Parathyroid adenoma (tissue), 2 donors: ENCODE results near the gene KCNK18.
"Not testable (repeated sequence)": the region's sequence is repeated elsewhere in the genome, so short reads cannot be mapped to it uniquely, and the experiment has no call there.

ENCODE experiments used
- H2AFZ ChIP-seq: fragments of 300-600 bp; sonication (generic); one replicate; pipeline ENCODE4 v1.7.0; 2017; ENCODE audit warnings: antibody characterized with exemption, mild to moderate bottlenecking
- H3K27ac ChIP-seq: fragments of 300-600 bp; sonication (generic); one replicate; pipeline ENCODE4 v1.7.0; 2017
- H3K27me3 ChIP-seq: fragments of 300-600 bp; sonication (generic); one replicate; pipeline ENCODE4 v1.7.0; 2017; ENCODE audit warnings: low read length; ENCODE audit not compliant: control insufficient read depth, insufficient read depth
- H3K36me3 ChIP-seq: fragments of 300-600 bp; sonication (generic); one replicate; pipeline ENCODE4 v1.7.0; 2017; ENCODE audit warnings: low read length; ENCODE audit not compliant: control insufficient read depth, insufficient read depth
- H3K4me1 ChIP-seq: fragments of 300-600 bp; sonication (generic); one replicate; pipeline ENCODE4 v1.7.0; 2017; ENCODE audit warnings: control low read depth
- H3K4me2 ChIP-seq: fragments of 300-600 bp; sonication (generic); one replicate; pipeline ENCODE4 v1.7.0; 2017; ENCODE audit warnings: low read length
- H3K4me3 ChIP-seq: fragments of 300-600 bp; sonication (generic); one replicate; pipeline ENCODE4 v1.7.0; 2017; ENCODE audit warnings: low read depth, low read length
- H3K79me2 ChIP-seq: fragments of 300-600 bp; sonication (generic); one replicate; pipeline ENCODE4 v1.7.0; 2017; ENCODE audit warnings: control low read depth
- H3K9ac ChIP-seq: fragments of 300-600 bp; sonication (generic); one replicate; pipeline ENCODE4 v1.7.0; 2017; ENCODE audit warnings: mild to moderate bottlenecking
- H3K9me3 ChIP-seq: fragments of 300-600 bp; sonication (generic); one replicate; pipeline ENCODE4 v1.7.0; 2017; ENCODE audit warnings: low read length; ENCODE audit not compliant: control insufficient read depth
- TF ChIP-seq, protein P1 (sequence below): fragments of 300-600 bp; sonication (generic); IDR thresholded peaks from one replicate; pipeline ENCODE4 v1.7.0; 2017; ENCODE audit warnings: antibody characterized with exemption, mild to moderate bottlenecking
- donor health status: primary hyperparathyroidism.

KCNK18 gene

GRCh38 chr10:117228210-117228609 lies 30.9 kb downstream of the KCNK18 start:
- Histone ChIP-seq H2AFZ (no peak overlapping the region), H3K4me1 (no peaks in the 10 kb centered on the region), H3K27me3 (no peaks in the 10 kb centered on the region), H3K9me3 (no peaks in the 10 kb centered on the region), H3K79me2 (no peaks in the 10 kb centered on the region), H3K9ac (no peak overlapping the region), H3K4me2 (no peak overlapping the region), H3K36me3 (no peaks in the 10 kb centered on the region), H3K4me3 (no peak overlapping the region), H3K27ac (no peak overlapping the region)
- TF ChIP-seq, protein P1, sequence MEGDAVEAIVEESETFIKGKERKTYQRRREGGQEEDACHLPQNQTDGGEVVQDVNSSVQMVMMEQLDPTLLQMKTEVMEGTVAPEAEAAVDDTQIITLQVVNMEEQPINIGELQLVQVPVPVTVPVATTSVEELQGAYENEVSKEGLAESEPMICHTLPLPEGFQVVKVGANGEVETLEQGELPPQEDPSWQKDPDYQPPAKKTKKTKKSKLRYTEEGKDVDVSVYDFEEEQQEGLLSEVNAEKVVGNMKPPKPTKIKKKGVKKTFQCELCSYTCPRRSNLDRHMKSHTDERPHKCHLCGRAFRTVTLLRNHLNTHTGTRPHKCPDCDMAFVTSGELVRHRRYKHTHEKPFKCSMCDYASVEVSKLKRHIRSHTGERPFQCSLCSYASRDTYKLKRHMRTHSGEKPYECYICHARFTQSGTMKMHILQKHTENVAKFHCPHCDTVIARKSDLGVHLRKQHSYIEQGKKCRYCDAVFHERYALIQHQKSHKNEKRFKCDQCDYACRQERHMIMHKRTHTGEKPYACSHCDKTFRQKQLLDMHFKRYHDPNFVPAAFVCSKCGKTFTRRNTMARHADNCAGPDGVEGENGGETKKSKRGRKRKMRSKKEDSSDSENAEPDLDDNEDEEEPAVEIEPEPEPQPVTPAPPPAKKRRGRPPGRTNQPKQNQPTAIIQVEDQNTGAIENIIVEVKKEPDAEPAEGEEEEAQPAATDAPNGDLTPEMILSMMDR, result no peak

- not testable (repeated sequence) for H3K4me2 ChIP-seq, H3K9ac ChIP-seq, H3K27me3 ChIP-seq, H3K4me3 ChIP-seq, H3K4me1 ChIP-seq, H3K79me2 ChIP-seq, H3K9me3 ChIP-seq, H3K36me3 ChIP-seq, H3K27ac ChIP-seq, H2AFZ ChIP-seq
Observed at GRCh38 chr10:117230107-117230506, 32.8 kb downstream of the KCNK18 start.

- H3K27ac ChIP-seq, result no peak overlapping the region
- H3K79me2 ChIP-seq, result no peaks in the 10 kb centered on the region
- TF ChIP-seq, protein P1, result no peak
- H3K9ac ChIP-seq, result no peak overlapping the region
- H3K36me3 ChIP-seq, result no peaks in the 10 kb centered on the region
- H3K27me3 ChIP-seq, result no peaks in the 10 kb centered on the region
- H3K4me1 ChIP-seq, result no peaks in the 10 kb centered on the region
- no peaks in the 10 kb centered on the region for H3K9me3 ChIP-seq
- H3K4me2 ChIP-seq, result no peak overlapping the region
- H3K4me3 ChIP-seq, result no peak overlapping the region
- H2AFZ ChIP-seq, result no peak overlapping the region
Observed at GRCh38 chr10:117237401-117237991, 40.2 kb downstream of the KCNK18 start.

- Histone ChIP-seq H3K27me3 (no peaks in the 10 kb centered on the region), H3K9ac (no peak overlapping the region), H3K27ac (no peak overlapping the region)
Observed at GRCh38 chr10:117239051-117239450, 41.8 kb downstream of the KCNK18 start.

DNA sequence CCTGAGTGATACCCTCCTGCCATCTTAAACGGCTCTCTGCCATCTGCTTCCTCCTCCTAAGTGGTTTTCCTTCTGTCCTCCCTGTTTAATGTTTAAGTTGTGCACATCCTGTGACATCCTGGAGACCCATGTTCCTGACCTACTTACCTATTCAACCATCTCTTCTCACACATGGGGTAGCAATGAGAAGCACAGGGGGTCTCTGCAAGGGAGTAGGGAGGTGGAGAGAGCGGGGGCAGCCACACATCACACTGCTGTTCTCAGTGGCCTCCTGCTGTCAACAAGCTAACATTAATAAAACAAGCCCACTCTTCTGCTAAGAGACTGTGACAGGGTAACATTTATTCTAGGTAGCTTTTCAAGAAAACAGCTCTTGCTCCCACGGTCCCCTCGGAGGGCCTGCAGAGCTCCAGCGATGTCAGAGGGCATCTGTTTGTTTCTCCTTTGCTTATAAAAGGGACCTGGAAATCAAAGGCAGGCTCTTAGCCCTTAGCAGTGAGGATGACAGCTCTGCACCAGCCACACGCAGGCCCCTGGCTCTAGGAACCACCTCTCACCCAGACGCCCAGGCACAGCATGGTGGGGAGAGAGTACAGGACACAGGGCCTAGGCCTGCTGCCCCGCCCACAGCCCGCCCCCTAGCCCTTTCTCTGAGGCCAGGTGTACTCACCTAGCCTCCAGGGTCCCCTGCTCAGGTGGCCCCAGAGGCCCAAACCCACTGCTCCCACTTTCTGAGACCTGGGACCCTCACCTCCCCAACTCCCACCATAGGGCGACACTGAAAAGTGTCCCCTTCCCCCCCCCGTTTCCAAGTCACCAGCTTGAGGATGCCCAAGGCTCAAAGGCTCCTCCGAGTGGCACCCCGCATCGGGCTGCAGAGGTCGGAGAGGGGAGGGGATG lies 42.7 kb downstream of the KCNK18 start:
- Histone ChIP-seq H3K79me2 (no peaks in the 10 kb centered on the region), H3K9ac (no peak overlapping the region), H3K36me3 (no peaks in the 10 kb centered on the region), H3K27me3 (no peaks in the 10 kb centered on the region), H3K4me3 (no peak overlapping the region), H3K4me1 (no peaks in the 10 kb centered on the region), H2AFZ (no peak overlapping the region), H3K4me2 (no peak overlapping the region), H3K9me3 (no peaks in the 10 kb centered on the region), H3K27ac (no peak overlapping the region)
- TF ChIP-seq, protein P1, result no peak

More at GRCh38 chr10:117239051-117239450, 41.8 kb downstream of the KCNK18 start:
- Histone ChIP-seq H3K36me3 (no peaks in the 10 kb centered on the region), H3K9me3 (no peaks in the 10 kb centered on the region), H2AFZ (no peak overlapping the region), H3K79me2 (no peaks in the 10 kb centered on the region), H3K4me2 (no peak overlapping the region), H3K4me3 (no peak overlapping the region), H3K4me1 (no peaks in the 10 kb centered on the region)
- TF ChIP-seq, protein P1, result no peak
